ENCODE results near the gene GATAD2A.

- TF ChIP-seq GATA2 (IDR thresholded peaks at IDR 0.05; ENCODE audit: low read depth, low read length): no peak
- no peak for TF ChIP-seq GATA3 (IDR thresholded peaks at IDR 0.05; ENCODE audit: low read depth, low read length)
Observed at GRCh38 chr19:19447536-19448237, 42.2 kb downstream of the GATAD2A start.

All from SH-SY5Y (cell line).